ENCODE results near the gene AFAP1. TPM values are rescaled to one million over a fixed set of nuclear protein-coding genes. Genes with fewer than 3 reads are reported as not detected.

The AFAP1 gene
- total and polyA plus RNA-seq, 2 donors (not counting 1 experiment from before 2014, with no cell fraction given): 0.03 to 0.44 TPM

GRCh38 chr4:7841071-7841470 lies 98.6 kb downstream of the AFAP1 start:
- H3K4me3 ChIP-seq (ENCODE audit: control extremely low read depth in 1 of 5, extremely low read depth in 1 of 5, insufficient read depth in 1 of 5, low read depth in 2 of 5, low read length in 4 of 5): no peak overlapping the region
- Mint-ChIP-seq H3K4me1 (no peaks in the 10 kb centered on the region), H3K9me3 (ENCODE audit: insufficient read depth) (no peaks in the 10 kb centered on the region), H3K27ac (no peak overlapping the region), H3K27me3 (peaks cover 7% of the 10 kb centered on the region), H3K4me3 (no peak overlapping the region)
- no peak for ATAC-seq (ENCODE audit: low read depth)
- ChIA-PET POLR2A (no interaction called here), CTCF (interaction anchor here (0.6 kb wide), 1 partner anchor 1775 kb away, joined by 6 read pairs; no protein-coding TSS in a partner anchor)
- TF ChIP-seq CTCF (IDR thresholded peaks at IDR 0.05): no peak
- no peak for TF ChIP-seq EZH2 (IDR thresholded peaks at IDR 0.05; ENCODE audit: borderline replicate concordance, insufficient read depth, low read depth, low read length, poor library complexity, severe bottlenecking)
- no peak overlapping the region for H2AFZ ChIP-seq (ENCODE audit: insufficient read depth, low read depth, low read length, poor library complexity, severe bottlenecking)
- no peaks in the 10 kb centered on the region for H4K20me1 ChIP-seq (ENCODE audit: control insufficient read depth, insufficient read depth, low read length, poor library complexity, severe bottlenecking)
- H3K4me1 ChIP-seq (ENCODE audit: control insufficient read depth in 2 of 2, insufficient read depth in 2 of 2, low read length in 2 of 2): no peaks in the 10 kb centered on the region
- no peaks in the 10 kb centered on the region for H3K27me3 ChIP-seq (replicated peaks in 1 of 4; ENCODE audit: control extremely low read depth in 1 of 4, control insufficient read depth in 3 of 4, insufficient read depth in 4 of 4, low read length in 3 of 4)
- H3K4me2 ChIP-seq (replicated peaks; ENCODE audit: low read depth, low read length, poor library complexity, severe bottlenecking): no peak overlapping the region
- 75% methylated on average over 3 of the region's 6 CpGs for WGBS (ENCODE audit: insufficient coverage)
- no peak overlapping the region for H3K9ac ChIP-seq (ENCODE audit: low read length)
- no peak overlapping the region for H3K27ac ChIP-seq (ENCODE audit: low read length in 2 of 2)
- H3K36me3 ChIP-seq (replicated peaks in 1 of 2; ENCODE audit: control extremely low read depth in 1 of 2, control insufficient read depth in 1 of 2, extremely low read depth in 1 of 2, insufficient read depth in 2 of 2, low read length in 1 of 2): no peaks in the 10 kb centered on the region
- H3K9me3 ChIP-seq (ENCODE audit: control extremely low read depth in 1 of 3, control insufficient read depth in 2 of 3, insufficient read depth in 1 of 3, low read length in 2 of 3): peaks cover 0 to 6% (median 0%) of the 10 kb centered on the region in 3 donors
- no peaks in the 10 kb centered on the region for H3K79me2 ChIP-seq (ENCODE audit: control insufficient read depth, insufficient read depth, low read length)
- intact Hi-C loops (cut with micrococcal nuclease): loop anchor here (10.0 kb wide), 1 partner anchor 354 kb away; the partner anchor contains the start of gene SH3TC1
- DNase-seq: no peak

- no peaks in the 10 kb centered on the region for H3K4me1 Mint-ChIP-seq
- Histone ChIP-seq H3K4me2 (replicated peaks; ENCODE audit: low read depth, low read length, poor library complexity, severe bottlenecking) (no peak overlapping the region), H3K4me1 (ENCODE audit: control insufficient read depth in 2 of 2, insufficient read depth in 2 of 2, low read length in 2 of 2) (no peaks in the 10 kb centered on the region), H2AFZ (ENCODE audit: insufficient read depth, low read depth, low read length, poor library complexity, severe bottlenecking) (no peak overlapping the region), H3K27ac (ENCODE audit: low read length in 2 of 2) (no peak overlapping the region), H3K9me3 (ENCODE audit: control extremely low read depth in 1 of 3, control insufficient read depth in 2 of 3, insufficient read depth in 1 of 3, low read length in 2 of 3) (peaks cover 0 to 2% (median 0%) of the 10 kb centered on the region in 3 donors), H4K20me1 (ENCODE audit: control insufficient read depth, insufficient read depth, low read length, poor library complexity, severe bottlenecking) (no peaks in the 10 kb centered on the region), H3K27me3 (replicated peaks in 1 of 4; ENCODE audit: control extremely low read depth in 1 of 4, control insufficient read depth in 3 of 4, insufficient read depth in 4 of 4, low read length in 3 of 4) (no peaks in the 10 kb centered on the region), H3K79me2 (ENCODE audit: control insufficient read depth, insufficient read depth, low read length) (no peaks in the 10 kb centered on the region), H3K9ac (ENCODE audit: low read length) (no peak overlapping the region), H3K4me3 (ENCODE audit: control extremely low read depth in 1 of 5, extremely low read depth in 1 of 5, insufficient read depth in 1 of 5, low read depth in 2 of 5, low read length in 4 of 5) (no peak overlapping the region), H3K36me3 (replicated peaks in 1 of 2; ENCODE audit: control extremely low read depth in 1 of 2, control insufficient read depth in 1 of 2, extremely low read depth in 1 of 2, insufficient read depth in 2 of 2, low read length in 1 of 2) (no peaks in the 10 kb centered on the region)
- intact Hi-C loops (cut with micrococcal nuclease): loop anchor here (10.0 kb wide), 1 partner anchor 355 kb away; the partner anchor contains the start of gene SH3TC1
- no peak overlapping the region for H3K27ac Mint-ChIP-seq
- ChIA-PET CTCF (no interaction called here), POLR2A (no interaction called here)
- H3K27me3 Mint-ChIP-seq: peaks cover 7% of the 10 kb centered on the region
- 66% methylated on average over 2 of the region's 4 CpGs for WGBS (ENCODE audit: insufficient coverage)
- H3K9me3 Mint-ChIP-seq (ENCODE audit: insufficient read depth): no peaks in the 10 kb centered on the region
- DNase-seq (no peak), ATAC-seq (ENCODE audit: low read depth) (no peak)
- no peak for TF ChIP-seq EZH2 (IDR thresholded peaks at IDR 0.05; ENCODE audit: borderline replicate concordance, insufficient read depth, low read depth, low read length, poor library complexity, severe bottlenecking)
- TF ChIP-seq CTCF (IDR thresholded peaks at IDR 0.05): no peak
- no peak overlapping the region for H3K4me3 Mint-ChIP-seq
Measured at GRCh38 chr4:7839856-7840255, 99.8 kb downstream of the AFAP1 start.

All from B cell (primary cell).